Activated CD4-positive, alpha-beta T cell treated with anti-CD3 and anti-CD28 coated beads, Interleukin-2, amount 50 U/mL, for 1 hour (primary cell): Measurements from ENCODE around the gene RASSF8.

Experiments used
- DNase-seq: peaks from one replicate; pipeline ENCODE4 v3.0.0-alpha.2; 2020

The RASSF8 gene, protein sequence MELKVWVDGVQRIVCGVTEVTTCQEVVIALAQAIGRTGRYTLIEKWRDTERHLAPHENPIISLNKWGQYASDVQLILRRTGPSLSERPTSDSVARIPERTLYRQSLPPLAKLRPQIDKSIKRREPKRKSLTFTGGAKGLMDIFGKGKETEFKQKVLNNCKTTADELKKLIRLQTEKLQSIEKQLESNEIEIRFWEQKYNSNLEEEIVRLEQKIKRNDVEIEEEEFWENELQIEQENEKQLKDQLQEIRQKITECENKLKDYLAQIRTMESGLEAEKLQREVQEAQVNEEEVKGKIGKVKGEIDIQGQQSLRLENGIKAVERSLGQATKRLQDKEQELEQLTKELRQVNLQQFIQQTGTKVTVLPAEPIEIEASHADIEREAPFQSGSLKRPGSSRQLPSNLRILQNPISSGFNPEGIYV

DNA sequence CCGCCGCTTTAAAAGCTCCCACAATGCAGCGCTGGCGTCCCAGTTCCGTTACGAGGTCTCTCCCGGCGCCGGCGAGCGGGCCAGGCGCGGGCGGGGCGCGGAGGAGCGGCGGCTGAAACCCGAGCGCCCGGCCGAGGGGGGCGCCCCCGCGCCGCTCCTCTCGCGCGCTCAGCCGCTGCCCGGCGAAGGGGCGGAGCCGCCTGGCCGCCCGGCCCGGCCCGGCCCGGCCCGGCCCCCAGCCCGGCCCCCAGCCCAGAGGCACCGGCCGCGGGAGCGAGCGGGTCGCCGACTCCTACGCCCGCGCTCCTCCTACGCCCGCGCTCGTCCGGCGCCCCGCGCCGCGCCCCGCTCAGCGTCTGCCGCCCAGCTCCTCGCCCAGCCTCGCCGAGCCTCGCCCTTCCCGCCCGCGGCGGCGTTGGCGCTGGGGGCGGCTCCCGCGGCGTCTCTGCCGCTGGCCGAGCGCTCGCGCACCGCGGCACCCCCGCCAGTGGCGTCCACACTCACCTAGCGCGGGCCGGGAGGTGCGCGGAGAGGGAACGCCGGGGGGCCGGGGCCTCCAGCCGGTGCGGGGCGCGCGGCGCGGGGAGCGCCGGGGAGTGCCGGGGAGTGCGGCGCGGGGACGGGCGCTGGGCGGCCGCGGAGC is at the start of gene RASSF8:
TSS of gene RASSF8 (plus strand) at position 255 of the 643 bp plus-strand sequence. CDS start 96,662 bp downstream, outside the sequence.
- DNase-seq = no peak

GRCh38 chr12:25914551-25914950 is 43.9 kb upstream of the RASSF8 start:
- no peak for DNase-seq

- no peak for DNase-seq
These were observed 33.9 kb upstream of the RASSF8 start for GRCh38 chr12:25924491-25925001.

GRCh38 chr12:25925064-25925463 is 33.4 kb upstream of the RASSF8 start:
- DNase-seq = no peak

DNA sequence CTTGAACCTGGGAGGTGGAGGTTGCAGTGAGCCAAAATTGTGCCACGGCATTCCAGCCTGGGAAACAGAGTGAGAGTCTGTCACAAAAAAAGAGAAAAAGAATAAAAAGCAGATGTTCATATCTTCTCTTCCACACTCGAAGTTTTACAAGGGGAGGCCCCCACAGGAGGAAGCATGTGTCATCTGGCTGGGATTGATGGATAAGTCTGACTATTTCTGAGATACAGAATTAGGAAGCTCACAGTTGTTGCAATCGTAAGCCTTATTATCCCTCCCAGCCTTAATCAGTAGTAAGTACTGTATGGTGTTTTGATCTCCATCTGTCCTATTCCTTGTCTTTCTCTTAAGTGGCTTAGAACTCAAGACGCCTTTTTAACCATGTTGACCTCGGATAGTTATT is 31.9 kb upstream of the RASSF8 start:
- no peak for DNase-seq

DNA sequence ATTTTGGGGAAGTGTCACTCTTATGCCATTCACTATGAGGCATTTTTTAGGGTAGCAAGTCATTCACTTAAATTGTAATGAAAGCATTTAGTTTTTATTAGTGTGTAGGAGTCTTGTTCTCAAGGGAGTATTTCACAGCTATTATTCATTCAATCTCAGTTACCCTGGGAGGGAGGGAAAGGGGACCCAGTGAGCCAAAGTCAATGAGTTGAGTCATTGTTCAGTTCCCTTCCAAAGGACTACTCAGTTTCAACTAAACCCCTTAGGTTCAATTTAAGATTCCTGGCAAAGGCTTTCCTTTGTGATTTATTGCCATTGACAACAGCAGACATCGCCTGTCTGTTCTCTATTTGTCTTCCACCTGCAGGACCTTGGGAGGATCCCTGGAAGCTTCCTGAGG is 29.3 kb upstream of the RASSF8 start:
- DNase-seq = no peak

GRCh38 chr12:25932971-25933370 is 25.5 kb upstream of the RASSF8 start:
- DNase-seq = no peak

- DNase-seq = no peak
These were observed 24.0 kb upstream of the RASSF8 start for GRCh38 chr12:25934456-25934855.

GRCh38 chr12:25935355-25936144 is 22.9 kb upstream of the RASSF8 start:
- no peak for DNase-seq

DNA sequence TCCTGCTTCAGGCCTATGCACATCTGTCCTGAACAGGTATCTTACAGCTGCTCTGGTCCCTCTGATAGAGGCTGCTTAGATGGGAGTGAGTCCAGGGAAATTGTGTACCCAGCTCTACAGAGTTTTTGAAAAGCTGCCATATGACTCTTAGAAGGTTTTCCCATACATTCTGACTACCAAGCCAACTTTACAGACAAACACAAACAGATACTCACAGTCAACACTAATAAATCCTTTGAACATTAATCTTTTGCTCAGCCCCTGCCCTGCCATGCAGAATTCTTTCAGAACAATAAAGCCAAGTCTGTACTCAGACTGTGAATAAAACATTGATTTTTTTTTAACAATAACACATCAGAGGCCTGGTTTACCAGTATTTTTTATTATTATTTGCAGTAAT is 21.4 kb upstream of the RASSF8 start:
- no peak for DNase-seq

GRCh38 chr12:25938581-25938980 is 19.9 kb upstream of the RASSF8 start:
- DNase-seq = no peak

GRCh38 chr12:25939606-25940005 is 18.9 kb upstream of the RASSF8 start:
- no peak for DNase-seq

DNA sequence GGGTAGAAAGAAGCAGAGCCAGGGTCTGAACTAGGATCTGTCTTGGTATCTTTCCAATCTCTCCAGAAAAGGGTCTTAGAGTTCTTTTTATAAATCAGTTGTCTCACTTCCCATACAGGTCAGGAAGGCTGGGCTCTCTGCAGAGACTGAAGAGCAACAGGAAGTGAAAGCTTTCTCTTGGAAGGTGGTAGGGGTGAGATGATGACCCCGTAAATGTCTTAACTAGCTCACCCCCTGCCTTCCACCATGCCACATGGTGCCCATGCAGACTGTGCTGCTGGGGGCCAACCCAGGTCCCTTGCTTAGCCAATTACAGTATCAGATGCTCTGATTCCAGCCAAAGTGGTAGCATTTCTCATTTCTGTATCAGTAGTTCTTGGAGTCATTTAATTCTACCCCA is 17.6 kb upstream of the RASSF8 start:
- no peak for DNase-seq

- no peak for DNase-seq
These were observed 15.8 kb upstream of the RASSF8 start for GRCh38 chr12:25942709-25943108.

DNA sequence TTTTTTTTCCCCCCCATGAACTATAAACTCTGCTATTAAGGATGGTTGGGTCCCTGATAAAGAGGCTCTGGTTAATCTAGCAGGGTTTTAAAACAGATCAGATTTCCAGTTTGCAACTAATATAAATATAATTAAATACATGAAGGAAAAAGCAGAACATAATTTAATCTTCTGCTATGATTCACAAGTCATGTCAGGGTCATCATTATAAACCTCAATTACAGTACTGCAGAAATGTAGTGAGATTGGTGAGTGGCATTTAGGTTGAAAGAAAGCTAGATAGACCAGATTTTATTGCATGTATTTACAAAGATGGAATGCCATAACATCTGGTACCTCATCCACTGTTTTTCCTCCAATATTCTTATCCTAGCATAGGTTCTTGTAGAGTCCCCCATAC is 14.5 kb upstream of the RASSF8 start:
- DNase-seq = no peak

DNA sequence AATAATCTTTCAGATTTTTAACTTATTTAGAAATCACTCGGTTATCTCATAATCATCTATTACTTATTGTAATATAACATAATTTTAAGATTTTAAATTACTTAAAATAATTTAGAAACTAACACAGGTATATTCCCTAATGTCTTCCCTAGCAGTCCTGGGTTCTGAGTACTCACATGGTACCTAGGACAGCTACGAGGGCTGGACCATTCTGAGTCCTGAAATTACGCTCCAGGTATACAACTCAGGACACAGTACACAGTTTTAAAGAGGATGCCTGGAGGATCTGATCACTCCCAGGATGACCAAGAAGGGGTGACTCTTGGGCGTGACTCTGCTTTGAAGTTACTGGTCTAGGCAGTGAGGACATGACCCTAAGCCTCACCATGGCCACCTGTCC is 9.1 kb upstream of the RASSF8 start:
- no peak for DNase-seq

DNA sequence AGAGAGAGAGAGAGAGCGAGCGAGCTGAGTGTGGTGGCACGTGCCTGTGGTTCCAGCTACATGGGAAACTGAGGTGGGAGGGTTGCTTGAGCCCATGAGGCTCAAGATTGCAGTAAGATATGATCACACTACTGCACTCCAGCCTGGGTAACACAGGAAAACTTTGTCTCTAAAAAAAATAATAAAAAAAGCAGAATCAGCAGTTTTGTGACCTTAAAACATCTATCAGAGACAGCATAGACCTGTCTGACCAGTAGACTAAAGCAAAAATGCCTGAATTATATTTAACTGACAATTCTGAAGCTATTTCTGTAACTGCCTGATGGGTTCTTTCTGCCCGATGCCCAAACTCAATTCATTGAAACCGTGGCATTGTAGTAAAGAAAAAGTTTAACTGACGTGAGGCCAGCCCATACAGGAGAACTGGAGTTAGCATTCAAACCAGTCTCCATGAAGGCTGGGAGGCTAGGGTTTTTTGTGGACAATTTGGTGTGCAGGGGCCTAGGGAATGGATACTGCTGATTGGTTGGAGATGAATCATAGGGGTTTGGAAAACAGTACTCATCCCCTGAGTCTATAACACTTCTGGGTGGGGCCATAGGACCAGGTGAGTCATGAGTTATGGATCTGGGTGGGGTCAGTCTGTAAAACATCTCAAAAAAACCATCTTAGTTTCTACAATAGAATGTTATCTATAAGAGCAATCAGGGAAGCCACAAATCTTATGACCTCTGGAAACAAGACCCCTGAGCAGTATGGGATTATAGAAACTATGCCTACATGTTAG is 8.0 kb upstream of the RASSF8 start:
- no peak for DNase-seq

DNA sequence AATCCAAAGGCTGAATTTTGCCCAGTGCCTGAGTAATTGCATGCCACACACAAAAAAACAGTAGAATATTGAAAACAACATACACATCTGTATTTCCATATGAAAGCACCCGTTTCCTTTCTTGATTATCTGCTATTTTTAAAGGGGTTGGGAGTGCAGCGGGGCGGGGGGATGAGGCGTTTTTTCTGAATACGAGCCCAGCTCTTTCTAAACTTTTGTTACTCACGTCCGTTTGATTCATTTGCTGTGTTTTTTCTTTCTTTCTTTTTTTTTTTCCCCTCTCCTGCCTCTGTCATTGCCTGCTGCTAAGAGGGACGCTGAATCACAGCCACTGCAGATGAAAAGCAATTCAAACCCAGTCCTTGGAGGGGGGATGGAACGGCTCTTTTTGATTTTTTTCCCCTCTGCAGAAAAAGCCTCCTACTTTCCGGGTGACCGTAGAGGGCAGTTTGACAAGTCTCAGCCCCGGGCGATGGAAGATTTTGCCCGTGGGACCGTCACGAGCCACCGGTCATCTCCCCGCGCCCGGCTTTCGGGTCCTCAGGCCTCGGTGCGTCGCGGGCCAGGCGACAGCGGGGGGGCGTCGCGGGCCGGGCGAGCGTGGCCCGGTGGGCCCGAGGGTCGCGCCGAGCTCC is 572 bp upstream of the RASSF8 start:
- no peak for DNase-seq

DNA sequence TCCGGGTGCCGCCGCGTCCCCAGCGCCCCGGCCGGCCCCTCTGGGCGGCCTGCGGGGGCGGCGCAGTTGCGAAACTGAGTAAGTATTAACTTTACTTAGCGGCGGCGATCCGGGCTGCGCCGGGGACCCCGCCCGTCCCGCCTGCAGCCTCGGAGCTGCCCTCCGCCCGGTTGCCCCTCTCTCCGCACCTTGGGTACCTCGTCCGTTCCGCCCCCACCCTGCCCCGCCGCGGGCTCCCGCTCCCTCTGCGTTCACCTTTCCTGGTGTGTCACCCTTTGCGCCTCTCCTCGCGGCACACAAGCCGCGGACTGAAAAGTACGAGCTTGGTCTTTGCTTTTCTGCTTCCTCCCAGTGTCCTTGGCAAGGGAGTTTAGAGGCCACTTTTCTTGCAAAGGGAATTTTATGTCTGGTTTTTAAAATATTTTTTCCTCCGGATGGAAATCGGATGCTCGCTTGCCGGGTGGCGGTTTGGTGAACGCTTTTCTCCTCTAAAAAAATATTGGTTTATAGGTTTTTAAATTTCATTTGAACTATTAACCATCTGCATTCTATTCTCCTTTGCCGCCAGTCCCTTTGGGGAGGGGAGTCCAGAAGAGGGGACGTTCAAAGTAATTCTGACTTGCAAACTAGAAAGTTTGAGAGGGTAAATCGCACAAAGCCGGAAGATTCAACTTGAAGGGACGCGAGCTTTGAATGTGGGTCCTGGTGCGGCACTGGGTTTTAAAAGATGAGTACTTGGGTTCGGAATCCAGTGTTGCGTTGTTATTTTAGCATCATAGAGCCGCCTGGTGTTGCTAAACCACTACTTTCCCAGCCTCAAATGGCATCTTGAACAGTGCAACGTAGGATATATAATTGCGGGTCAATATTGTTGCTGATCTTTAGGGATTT is 834 bp downstream of the RASSF8 start:
- no peak for DNase-seq

- no peak for DNase-seq
These were observed 1.7 kb downstream of the RASSF8 start for GRCh38 chr12:25960143-25960542.

DNA sequence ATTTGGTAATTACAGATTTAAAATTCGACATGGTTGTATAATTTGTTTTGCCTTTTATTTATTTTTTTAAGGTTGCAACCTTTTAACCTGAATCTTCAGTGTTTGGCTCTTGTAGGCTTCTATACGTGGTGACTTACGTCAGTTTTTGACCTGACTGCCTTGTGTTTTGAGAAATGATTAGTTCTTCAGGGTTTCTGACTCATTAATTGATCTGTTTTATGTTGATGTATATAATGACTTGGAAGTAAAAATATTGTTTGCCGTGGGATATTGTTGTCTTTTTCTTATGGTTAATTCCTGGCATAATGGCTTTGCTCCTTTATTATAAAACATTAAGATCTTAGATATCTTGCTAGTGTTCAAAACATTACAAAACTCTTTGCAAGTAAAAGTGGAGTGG is 2.5 kb downstream of the RASSF8 start:
- no peak for DNase-seq
